ENCODE results near the gene SOX5. TPM values are rescaled to one million over a fixed set of nuclear protein-coding genes. Genes with fewer than 3 reads are reported as not detected.
"Not testable (repeated sequence)": the region's sequence is repeated elsewhere in the genome, so short reads cannot be mapped to it uniquely, and the experiment has no call there.

Gene SOX5
- total RNA-seq, 2 experiments from 2014 or later: 0.50 TPM; not detected in 1

DNA sequence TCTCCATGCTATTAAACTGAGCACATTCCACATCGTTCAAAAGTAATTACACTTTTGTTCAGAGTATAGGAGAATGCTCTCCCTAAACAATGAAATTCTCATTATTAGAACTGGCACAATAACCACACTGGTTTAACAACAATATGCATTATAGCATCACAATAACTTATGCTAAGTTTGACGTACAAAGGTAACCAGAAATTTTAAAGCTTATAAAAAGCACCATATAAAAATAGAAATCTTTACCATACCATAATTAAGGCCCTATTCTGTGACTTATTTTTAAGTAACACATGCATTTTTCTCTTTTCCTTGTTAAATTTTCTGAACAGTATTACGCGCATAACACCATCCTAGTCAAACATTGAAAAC is 60.4 kb downstream of the SOX5 start:
- no peak overlapping the region for H3K4me3 Mint-ChIP-seq
- H3K36me3 Mint-ChIP-seq: no peaks in the 10 kb centered on the region
- no peak overlapping the region for H3K27ac Mint-ChIP-seq
- CTCF ChIA-PET: no interaction called here
- no peaks in the 10 kb centered on the region for H3K4me1 Mint-ChIP-seq
- peaks cover 4% of the 10 kb centered on the region for H3K9me3 Mint-ChIP-seq (ENCODE audit: low read depth)
- no peaks in the 10 kb centered on the region for H3K27me3 Mint-ChIP-seq
- DNase-seq (no peak), ATAC-seq (no peak)

DNA sequence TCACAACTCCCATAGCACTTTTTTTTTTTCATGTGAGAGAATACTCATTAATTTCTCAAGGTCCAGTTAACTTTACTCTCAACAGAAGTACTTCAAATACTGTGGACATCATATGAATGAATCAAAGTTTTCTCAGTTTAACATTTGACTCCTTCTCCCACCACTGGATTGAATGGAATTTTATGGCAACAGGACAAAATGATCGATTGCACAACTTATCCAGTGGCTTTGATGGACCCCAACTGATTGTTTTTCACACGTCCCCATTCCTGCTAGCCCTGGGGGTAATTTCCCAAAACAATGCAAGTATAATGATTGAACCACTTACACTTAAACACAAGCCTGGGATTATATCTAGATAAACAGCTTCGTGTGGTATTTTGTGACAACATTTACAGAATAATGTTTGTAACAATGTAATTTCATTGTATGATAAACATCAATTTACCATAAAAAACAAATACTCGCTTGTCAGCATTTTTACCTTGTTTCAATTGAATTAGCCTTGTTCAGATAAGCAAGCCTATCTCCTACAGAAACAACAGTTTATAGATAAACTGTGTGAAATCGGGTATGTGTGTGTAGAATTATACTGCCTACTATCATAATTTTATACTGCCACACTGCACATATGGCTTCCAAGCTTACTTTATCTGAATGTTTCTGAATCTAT is 60.9 kb downstream of the SOX5 start:
- Mint-ChIP-seq H3K4me1 (no peaks in the 10 kb centered on the region), H3K4me3 (no peak overlapping the region), H3K27me3 (no peaks in the 10 kb centered on the region), H3K36me3 (no peaks in the 10 kb centered on the region), H3K9me3 (ENCODE audit: low read depth) (peaks cover 2% of the 10 kb centered on the region), H3K27ac (no peak overlapping the region)
- no peak for ATAC-seq
- no peak for DNase-seq
- CTCF ChIA-PET: no interaction called here

DNA sequence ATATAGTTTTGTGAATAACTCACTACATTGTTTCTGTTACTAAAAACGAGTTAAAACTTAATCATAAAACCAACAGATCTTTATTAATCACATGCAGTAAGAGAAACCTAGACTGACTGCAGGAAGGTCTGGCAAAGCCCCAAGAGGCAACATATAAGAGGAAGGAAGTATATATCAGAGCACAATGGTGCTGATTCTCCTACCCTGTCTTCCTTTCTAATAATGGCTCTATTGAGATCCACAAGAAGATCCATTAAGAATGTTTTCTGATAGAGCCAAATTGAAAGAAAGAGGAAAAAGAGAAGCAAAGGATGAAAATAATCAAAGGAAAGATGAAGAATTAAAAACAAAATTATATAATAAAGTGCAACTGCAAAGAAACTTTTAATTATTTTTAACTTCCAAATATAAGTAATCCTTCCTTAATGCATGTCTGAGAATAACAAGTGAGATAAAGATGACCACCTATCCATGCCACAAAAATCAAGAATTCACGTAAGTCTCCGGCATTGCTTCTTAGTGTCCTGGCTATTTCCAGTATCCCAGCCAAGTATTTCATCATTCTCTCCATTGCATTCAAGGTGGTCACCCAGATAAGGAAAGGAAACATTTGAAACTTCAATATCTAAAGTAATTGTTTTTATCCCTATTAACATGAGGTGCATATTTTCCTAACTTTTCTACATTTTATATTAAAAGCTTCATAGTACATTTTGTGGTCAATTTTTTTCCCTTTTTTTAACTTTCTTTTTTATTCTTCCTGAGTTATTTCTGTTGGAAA is 62.2 kb downstream of the SOX5 start:
- DNase-seq: no peak
- no peak for ATAC-seq
- Mint-ChIP-seq H3K27ac (no peak overlapping the region), H3K4me1 (no peaks in the 10 kb centered on the region), H3K9me3 (ENCODE audit: low read depth) (no peaks in the 10 kb centered on the region), H3K4me3 (no peak overlapping the region), H3K27me3 (no peaks in the 10 kb centered on the region), H3K36me3 (no peaks in the 10 kb centered on the region)
- CTCF ChIA-PET: no interaction called here

DNA sequence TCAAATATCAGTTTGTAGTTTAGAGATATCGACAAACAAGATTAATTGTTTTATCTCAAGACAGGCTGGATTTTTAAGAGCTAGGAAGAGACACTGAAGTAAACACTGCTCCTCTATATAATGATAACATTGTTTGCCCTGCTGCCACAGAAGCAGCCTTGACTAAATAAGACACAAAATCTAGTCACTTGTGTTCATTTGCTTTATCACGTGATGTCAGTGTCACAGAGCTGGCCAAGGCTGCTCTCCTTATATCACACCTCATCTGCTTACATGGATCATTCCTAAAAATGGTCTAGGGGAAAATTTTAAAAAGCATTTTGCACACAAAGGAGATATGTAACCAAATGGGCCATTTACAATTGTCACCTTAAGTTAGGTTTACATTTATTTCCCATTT is 64.1 kb downstream of the SOX5 start:
- no peak for ATAC-seq
- CTCF ChIA-PET: no interaction called here
- DNase-seq: no peak
- no peaks in the 10 kb centered on the region for H3K4me1 Mint-ChIP-seq
- H3K27ac Mint-ChIP-seq: no peak overlapping the region
- no peaks in the 10 kb centered on the region for H3K27me3 Mint-ChIP-seq
- H3K4me3 Mint-ChIP-seq: no peak overlapping the region
- no peaks in the 10 kb centered on the region for H3K36me3 Mint-ChIP-seq
- no peaks in the 10 kb centered on the region for H3K9me3 Mint-ChIP-seq (ENCODE audit: low read depth)

DNA sequence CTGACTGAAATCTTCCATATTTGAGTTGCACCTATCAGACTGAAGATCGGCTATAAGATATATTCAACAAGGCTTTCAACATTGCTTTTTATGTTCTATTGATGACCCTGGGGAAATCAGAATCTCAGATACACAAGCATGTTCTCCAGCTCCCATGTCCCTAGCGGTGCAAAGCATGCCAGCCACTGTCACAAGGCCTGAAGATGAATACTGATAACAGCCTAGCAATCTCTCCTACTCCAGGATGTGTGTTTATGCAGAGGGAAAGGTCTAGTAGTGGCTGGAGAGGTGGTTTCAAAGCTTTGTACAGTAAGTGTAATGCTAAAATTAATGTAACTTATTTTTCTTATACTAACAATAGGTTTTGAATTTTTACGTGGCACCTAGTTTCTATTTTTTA is 64.6 kb downstream of the SOX5 start:
- no peak overlapping the region for H3K27ac Mint-ChIP-seq
- no peak overlapping the region for H3K4me3 Mint-ChIP-seq
- H3K36me3 Mint-ChIP-seq: no peaks in the 10 kb centered on the region
- H3K9me3 Mint-ChIP-seq (ENCODE audit: low read depth): no peaks in the 10 kb centered on the region
- CTCF ChIA-PET: no interaction called here
- no peaks in the 10 kb centered on the region for H3K27me3 Mint-ChIP-seq
- DNase-seq (no peak), ATAC-seq (no peak)
- no peaks in the 10 kb centered on the region for H3K4me1 Mint-ChIP-seq

DNA sequence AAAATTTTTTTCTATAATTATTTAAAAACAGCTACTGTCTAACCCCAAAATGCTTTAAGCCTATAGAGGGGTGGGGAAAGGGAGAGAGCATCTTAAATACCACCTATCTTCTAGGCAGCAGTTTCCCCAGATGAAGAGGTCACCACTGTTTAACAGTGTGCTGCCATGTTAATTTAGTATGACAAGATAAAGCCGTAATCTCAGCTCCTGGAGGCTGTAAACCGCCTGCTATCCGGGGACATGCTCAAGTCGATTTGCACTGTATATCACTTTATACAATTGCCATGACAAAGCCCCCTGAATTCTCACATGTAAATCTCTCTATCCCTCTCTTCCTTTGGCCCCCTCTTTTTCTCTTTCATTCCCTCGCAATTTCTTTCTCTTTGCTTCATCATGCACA is 68.5 kb downstream of the SOX5 start:
- Mint-ChIP-seq H3K36me3 (no peaks in the 10 kb centered on the region), H3K27ac (no peak overlapping the region), H3K4me1 (no peaks in the 10 kb centered on the region), H3K4me3 (no peak overlapping the region), H3K9me3 (ENCODE audit: low read depth) (no peaks in the 10 kb centered on the region), H3K27me3 (no peaks in the 10 kb centered on the region)
- ATAC-seq (no peak), DNase-seq (no peak)
- CTCF ChIA-PET: no interaction called here

DNA sequence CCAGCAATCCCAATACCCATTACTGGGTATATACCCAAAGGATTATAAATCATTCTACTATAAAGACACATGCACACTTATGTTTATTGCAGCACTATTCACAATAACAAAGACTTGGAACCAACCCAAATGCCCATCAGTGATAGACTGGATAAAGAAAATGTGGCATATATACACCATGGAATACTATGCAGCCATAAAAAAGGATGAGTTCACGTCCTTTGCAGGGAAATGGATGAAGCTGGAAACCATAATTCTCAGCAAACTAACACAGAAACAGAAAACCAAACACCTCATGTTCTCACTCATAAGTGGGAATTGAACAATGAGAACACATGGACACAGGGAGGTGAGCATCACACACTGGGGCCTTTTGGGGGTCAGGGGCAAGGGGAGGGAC is 72.9 kb downstream of the SOX5 start:
- H3K27me3 Mint-ChIP-seq; H3K4me1 Mint-ChIP-seq; H3K27ac Mint-ChIP-seq; H3K4me3 Mint-ChIP-seq; H3K36me3 Mint-ChIP-seq; H3K9me3 Mint-ChIP-seq (ENCODE audit: low read depth); DNase-seq; CTCF ChIA-PET; ATAC-seq: not testable (repeated sequence)

DNA sequence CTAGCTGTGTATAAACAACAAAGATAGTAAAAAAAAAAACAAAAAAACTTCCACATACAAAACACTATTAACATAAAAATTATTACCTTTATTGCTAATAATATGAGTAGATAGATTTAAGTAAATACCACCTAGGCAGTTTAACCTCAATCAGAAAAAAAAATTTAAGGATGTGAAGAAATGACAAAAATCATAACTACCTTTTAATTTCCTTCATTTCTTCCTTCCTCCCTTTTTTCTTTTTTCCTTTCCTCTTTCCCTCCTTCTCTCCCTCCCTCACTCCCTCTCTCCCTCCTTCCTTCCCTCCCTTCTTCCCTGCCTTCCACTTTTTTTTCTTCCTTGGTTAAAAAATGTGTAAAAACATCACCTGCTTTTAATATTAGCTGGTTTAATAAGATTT is 81.7 kb downstream of the SOX5 start:
- Mint-ChIP-seq H3K36me3 (no peaks in the 10 kb centered on the region), H3K4me1 (no peaks in the 10 kb centered on the region), H3K4me3 (no peak overlapping the region), H3K9me3 (ENCODE audit: low read depth) (peaks cover 10% of the 10 kb centered on the region), H3K27me3 (no peaks in the 10 kb centered on the region), H3K27ac (no peak overlapping the region)
- no peak for ATAC-seq
- CTCF ChIA-PET: no interaction called here
- no peak for DNase-seq

DNA sequence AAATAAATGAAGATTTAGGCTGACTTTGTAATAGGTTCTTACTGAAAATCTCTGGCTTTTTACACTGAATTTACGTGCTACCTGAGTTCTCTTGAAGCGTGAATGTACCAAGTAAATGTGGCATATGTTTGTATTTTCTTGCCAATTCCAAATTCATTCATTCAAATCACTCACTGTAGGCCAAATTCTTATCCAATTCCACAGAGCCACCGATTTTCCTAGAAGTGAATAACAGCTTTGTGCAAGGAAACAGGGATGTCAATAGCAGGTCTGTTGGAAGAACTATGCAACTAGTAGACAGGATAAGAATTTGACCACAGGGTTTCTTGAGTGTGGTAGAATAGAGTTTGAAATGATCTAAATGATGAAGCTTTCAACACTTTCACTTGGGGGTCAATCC is 86.8 kb downstream of the SOX5 start:
- DNase-seq: no peak
- Mint-ChIP-seq H3K27ac (no peak overlapping the region), H3K36me3 (no peaks in the 10 kb centered on the region), H3K9me3 (ENCODE audit: low read depth) (peaks cover 6% of the 10 kb centered on the region), H3K4me1 (no peaks in the 10 kb centered on the region), H3K27me3 (no peaks in the 10 kb centered on the region), H3K4me3 (no peak overlapping the region)
- ATAC-seq: no peak
- CTCF ChIA-PET: no interaction called here

DNA sequence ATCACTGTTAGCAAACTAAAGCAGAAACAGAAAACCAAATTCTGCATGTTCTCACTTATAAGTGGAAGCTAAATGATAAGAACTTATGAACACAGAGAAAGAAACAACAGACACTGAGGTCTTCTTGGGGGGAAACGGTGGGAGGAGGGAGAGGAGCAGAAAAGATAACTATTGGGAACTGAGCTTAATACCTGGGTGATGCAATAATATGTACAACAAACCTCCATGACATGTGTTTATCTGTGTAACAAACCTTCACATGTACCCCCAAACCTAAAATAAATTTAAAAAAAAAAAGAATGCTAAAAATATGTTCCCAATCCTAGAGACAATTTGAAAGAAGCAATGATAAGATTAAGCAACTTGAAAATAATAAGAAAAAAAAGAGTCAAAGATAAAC is 89.5 kb downstream of the SOX5 start:
- Mint-ChIP-seq H3K4me1 (no peaks in the 10 kb centered on the region), H3K9me3 (ENCODE audit: low read depth) (peaks cover 4% of the 10 kb centered on the region), H3K4me3 (no peak overlapping the region), H3K27ac (no peak overlapping the region), H3K27me3 (no peaks in the 10 kb centered on the region), H3K36me3 (no peaks in the 10 kb centered on the region)
- DNase-seq (no peak), ATAC-seq (no peak)
- CTCF ChIA-PET: no interaction called here

DNA sequence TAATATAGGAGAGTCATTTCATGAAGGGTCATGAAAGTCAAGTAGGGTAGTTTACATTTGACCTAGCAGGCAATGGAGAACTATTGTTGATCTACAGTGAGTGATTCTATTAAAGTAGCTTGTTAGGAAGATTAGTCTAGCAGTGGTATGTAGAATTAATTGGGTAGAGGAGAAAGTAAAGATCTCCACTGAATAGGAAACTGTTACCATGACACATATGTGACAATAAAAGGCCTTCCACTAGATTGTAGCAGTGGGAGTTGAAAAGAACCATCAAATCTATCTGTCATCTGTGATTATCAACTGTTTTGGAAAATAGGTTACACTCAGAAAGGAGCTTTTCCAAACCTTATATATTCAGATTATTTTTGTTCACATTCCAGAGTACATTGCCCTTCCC is 92.3 kb downstream of the SOX5 start:
- ATAC-seq (no peak), DNase-seq (no peak)
- no peak overlapping the region for H3K4me3 Mint-ChIP-seq
- CTCF ChIA-PET: no interaction called here
- no peaks in the 10 kb centered on the region for H3K36me3 Mint-ChIP-seq
- no peaks in the 10 kb centered on the region for H3K4me1 Mint-ChIP-seq
- no peak overlapping the region for H3K27ac Mint-ChIP-seq
- no peaks in the 10 kb centered on the region for H3K27me3 Mint-ChIP-seq
- H3K9me3 Mint-ChIP-seq (ENCODE audit: low read depth): no peaks in the 10 kb centered on the region

DNA sequence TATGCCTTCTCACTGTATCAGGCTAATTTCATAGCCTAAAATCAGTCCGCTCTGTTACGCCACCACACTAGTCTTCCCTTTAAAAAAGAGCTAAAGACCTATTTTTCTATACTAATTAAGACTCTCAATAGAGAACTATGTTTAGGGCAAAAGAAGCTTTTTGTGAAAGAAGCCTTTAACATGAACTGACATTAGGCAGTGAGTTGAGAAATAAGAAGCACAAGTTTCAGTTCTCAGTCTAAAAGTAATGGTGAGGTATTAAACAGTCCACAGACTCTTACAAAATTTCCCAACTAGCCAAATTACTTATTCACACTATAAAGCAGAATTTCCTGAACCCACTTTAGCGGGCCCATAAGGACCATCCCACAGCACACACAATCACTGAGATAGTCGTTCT is 93.7 kb downstream of the SOX5 start:
- CTCF ChIA-PET: no interaction called here
- Mint-ChIP-seq H3K4me3 (no peak overlapping the region), H3K36me3 (no peaks in the 10 kb centered on the region), H3K27ac (no peak overlapping the region), H3K4me1 (no peaks in the 10 kb centered on the region), H3K27me3 (no peaks in the 10 kb centered on the region), H3K9me3 (ENCODE audit: low read depth) (no peaks in the 10 kb centered on the region)
- ATAC-seq (no peak), DNase-seq (no peak)

DNA sequence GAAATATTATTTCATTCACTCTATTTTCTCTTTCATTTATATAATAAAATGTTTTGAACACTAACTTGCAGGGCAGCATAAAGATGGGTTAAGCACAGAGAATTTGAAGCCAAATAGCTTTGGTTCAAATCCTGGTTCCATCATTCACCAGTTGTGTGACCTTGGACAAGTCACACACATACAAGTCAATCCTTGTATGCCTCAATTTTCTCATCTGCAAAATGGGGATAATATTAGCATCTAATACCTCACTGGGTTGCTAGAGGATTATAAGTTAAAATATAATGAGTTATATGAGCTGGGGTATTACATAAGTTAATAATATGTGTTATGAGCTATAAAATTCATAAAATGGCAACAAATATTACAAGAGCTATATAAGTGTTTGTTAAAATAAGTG is 94.9 kb downstream of the SOX5 start:
- Mint-ChIP-seq H3K9me3 (ENCODE audit: low read depth) (no peaks in the 10 kb centered on the region), H3K27me3 (no peaks in the 10 kb centered on the region), H3K4me1 (no peaks in the 10 kb centered on the region), H3K36me3 (no peaks in the 10 kb centered on the region), H3K27ac (no peak overlapping the region), H3K4me3 (no peak overlapping the region)
- CTCF ChIA-PET: no interaction called here
- no peak for ATAC-seq
- DNase-seq: no peak

DNA sequence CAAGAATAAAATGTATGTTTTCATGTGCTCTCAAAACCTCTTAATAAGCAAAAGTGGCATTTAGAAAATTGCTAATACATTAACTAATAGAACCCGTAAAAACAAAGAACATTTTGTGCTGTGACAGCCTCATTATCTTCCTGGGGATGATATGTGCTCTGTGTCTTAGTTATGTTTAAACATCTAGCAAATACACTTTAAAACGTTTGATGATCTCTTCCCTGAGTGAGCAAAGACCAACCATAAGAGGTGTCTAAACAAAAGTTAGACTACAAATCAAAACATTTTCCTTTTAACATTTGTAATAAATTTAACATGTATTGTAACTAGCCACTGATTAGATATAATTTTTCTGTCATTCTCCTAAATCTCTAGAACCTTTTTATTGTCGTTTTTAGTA is 95.8 kb downstream of the SOX5 start:
- H3K4me1 Mint-ChIP-seq: no peaks in the 10 kb centered on the region
- no peak for ATAC-seq
- CTCF ChIA-PET: no interaction called here
- H3K4me3 Mint-ChIP-seq: no peak overlapping the region
- DNase-seq: no peak
- no peak overlapping the region for H3K27ac Mint-ChIP-seq
- H3K9me3 Mint-ChIP-seq (ENCODE audit: low read depth): no peaks in the 10 kb centered on the region
- H3K27me3 Mint-ChIP-seq: no peaks in the 10 kb centered on the region
- no peaks in the 10 kb centered on the region for H3K36me3 Mint-ChIP-seq

DNA sequence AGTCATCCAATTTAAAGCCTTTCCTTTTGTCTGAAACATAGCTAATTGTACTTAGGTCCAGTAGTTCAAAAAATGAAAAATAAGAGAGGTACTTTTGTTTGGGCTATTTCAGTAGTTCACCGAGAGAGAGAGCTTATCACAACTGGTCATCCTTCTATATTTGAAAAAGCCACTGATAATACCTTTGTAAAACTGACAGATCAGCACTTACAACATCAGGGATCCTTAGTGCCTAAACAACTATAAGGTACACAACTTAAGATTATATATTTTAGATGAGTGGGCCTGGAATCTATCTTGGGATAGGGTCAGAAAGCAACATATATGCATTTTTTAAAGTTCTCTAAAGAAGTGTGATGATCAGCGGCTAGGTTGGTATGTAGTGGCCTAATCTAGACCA is 97.9 kb downstream of the SOX5 start:
- no peak for ATAC-seq
- CTCF ChIA-PET: no interaction called here

More for the DNA sequence above, 97.9 kb downstream of the SOX5 start:
- Mint-ChIP-seq H3K36me3 (no peaks in the 10 kb centered on the region), H3K27ac (no peak overlapping the region), H3K4me3 (no peak overlapping the region), H3K9me3 (ENCODE audit: low read depth) (no peaks in the 10 kb centered on the region), H3K27me3 (no peaks in the 10 kb centered on the region), H3K4me1 (no peaks in the 10 kb centered on the region)
- DNase-seq: no peak
